Mucosa of descending colon (tissue), 3 donors: ENCODE results near the gene INPP4A. TPM values are rescaled to one million over a fixed set of nuclear protein-coding genes. Genes with fewer than 3 reads are reported as not detected.

Experiments
- ATAC-seq: fragments of 200-7000 bp; cut with Tn5 transposase; one replicate; pipeline ENCODE4 v1.9.1; 2020; ENCODE audit warnings: mild to moderate bottlenecking, moderate library complexity
- DNase-seq, 3 donors: peaks; one replicate each; pipeline ENCODE4 v3.0.0-alpha.2; 2020
- H3K36me3 ChIP-seq: fragments of 200-600 bp; one replicate; pipeline ENCODE4 v1.8.0; 2021; ENCODE audit warnings: low read depth, mild to moderate bottlenecking
- H3K4me1 ChIP-seq: fragments of 200-600 bp; one replicate; pipeline ENCODE4 v1.8.0; 2021; ENCODE audit warnings: low read depth, mild to moderate bottlenecking
- H3K4me3 ChIP-seq: fragments of 200-600 bp; one replicate; pipeline ENCODE4 v1.8.0; 2021; ENCODE audit warnings: mild to moderate bottlenecking
- H3K9me3 ChIP-seq: fragments of 200-600 bp; one replicate; pipeline ENCODE4 v1.8.0; 2021; ENCODE audit warnings: mild to moderate bottlenecking
- CTCF ChIP-seq: fragments of 200-600 bp; IDR thresholded peaks from one replicate; pipeline ENCODE4 v1.8.0; 2022; ENCODE audit warnings: antibody characterized with exemption, mild to moderate bottlenecking
- intact Hi-C, 2 donors: fragments of 100-400 bp; cut with DNase I in 1 of 2; cut with micrococcal nuclease in 1 of 2; formaldehyde crosslinking; loops; one replicate each; pipeline versions ENCODE4 v1.11.0 to v1.11.1; 2022; cut with DNase I, micrococcal nuclease
- total RNA-seq, 3 donors: library from RNA; stranded (reverse); fragmentation: NEBNext Ultra II Directional in 2 of 3; extraction: Animal tissue kit (Norgen Biotek cat#: 25700) in 2 of 3; gene quantifications; one replicate each; pipeline versions ENCODE4 v1.2.1 to v1.2.4, GENCODE V29; 2021 to 2023
- donor health status: DM: no; HTN: no; CAD: no; lungs with moderate emphysema.
- donor health status: DM: no; HTN: no; CAD: no.
- donor health status: DM: no; HTN: yes; CAD: no.

Gene INPP4A
- total RNA-seq, 3 donors from 2014 or later, result 18.2 to 39.8 (median 19.1) TPM

GRCh38 chr2:98532756-98533155 is 88.1 kb downstream of the INPP4A start:
- ATAC-seq, result no peak
- TF ChIP-seq CTCF, result no peak
- H3K4me3 ChIP-seq, result no peak overlapping the region
- H3K36me3 ChIP-seq, result no peaks in the 10 kb centered on the region
- no peaks in the 10 kb centered on the region for H3K4me1 ChIP-seq
- no peak for DNase-seq
- no peaks in the 10 kb centered on the region for H3K9me3 ChIP-seq
- intact Hi-C loops, result no loop called here

GRCh38 chr2:98533547-98533946 is 88.9 kb downstream of the INPP4A start:
- Histone ChIP-seq H3K36me3 (no peaks in the 10 kb centered on the region), H3K4me3 (no peak overlapping the region), H3K4me1 (no peaks in the 10 kb centered on the region), H3K9me3 (no peaks in the 10 kb centered on the region)
- intact Hi-C loops, result no loop called here
- no peak for TF ChIP-seq CTCF
- no peak for DNase-seq
- ATAC-seq, result no peak

GRCh38 chr2:98534761-98535160 is 90.1 kb downstream of the INPP4A start:
- no peak for TF ChIP-seq CTCF
- intact Hi-C loops, result no loop called here
- Histone ChIP-seq H3K36me3 (no peaks in the 10 kb centered on the region), H3K9me3 (no peaks in the 10 kb centered on the region), H3K4me1 (no peaks in the 10 kb centered on the region), H3K4me3 (no peak overlapping the region)
- ATAC-seq (no peak), DNase-seq (no peak)

GRCh38 chr2:98535971-98536677 is 91.5 kb downstream of the INPP4A start:
- intact Hi-C loops, result no loop called here
- no peak for TF ChIP-seq CTCF
- DNase-seq (no peak), ATAC-seq (no peak)
- H3K4me1 ChIP-seq, result no peaks in the 10 kb centered on the region
- H3K36me3 ChIP-seq, result no peaks in the 10 kb centered on the region
- no peaks in the 10 kb centered on the region for H3K9me3 ChIP-seq
- H3K4me3 ChIP-seq, result no peak overlapping the region

- TF ChIP-seq CTCF, result no peak
- ATAC-seq (no peak), DNase-seq (no peak)
- no peaks in the 10 kb centered on the region for H3K9me3 ChIP-seq
- no peak overlapping the region for H3K4me3 ChIP-seq
- H3K36me3 ChIP-seq, result no peaks in the 10 kb centered on the region
- H3K4me1 ChIP-seq, result no peaks in the 10 kb centered on the region
- intact Hi-C loops, result no loop called here
Observed at GRCh38 chr2:98537390-98538126, 92.9 kb downstream of the INPP4A start.
